HG02610 (cell line): ENCODE measurements around the gene KISS1.
"Not testable (repeated sequence)": the region's sequence is repeated elsewhere in the genome, so short reads cannot be mapped to it uniquely, and the experiment has no call there.

ENCODE experiments used
- ATAC-seq: cut with Tn5 transposase; IDR thresholded peaks from one replicate; pipeline ENCODE4 v1.9.1; 2021; ENCODE audit warnings: mild to moderate bottlenecking, moderate library complexity; ENCODE audit not compliant: unreplicated experiment

The KISS1 gene, protein sequence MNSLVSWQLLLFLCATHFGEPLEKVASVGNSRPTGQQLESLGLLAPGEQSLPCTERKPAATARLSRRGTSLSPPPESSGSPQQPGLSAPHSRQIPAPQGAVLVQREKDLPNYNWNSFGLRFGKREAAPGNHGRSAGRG

DNA sequence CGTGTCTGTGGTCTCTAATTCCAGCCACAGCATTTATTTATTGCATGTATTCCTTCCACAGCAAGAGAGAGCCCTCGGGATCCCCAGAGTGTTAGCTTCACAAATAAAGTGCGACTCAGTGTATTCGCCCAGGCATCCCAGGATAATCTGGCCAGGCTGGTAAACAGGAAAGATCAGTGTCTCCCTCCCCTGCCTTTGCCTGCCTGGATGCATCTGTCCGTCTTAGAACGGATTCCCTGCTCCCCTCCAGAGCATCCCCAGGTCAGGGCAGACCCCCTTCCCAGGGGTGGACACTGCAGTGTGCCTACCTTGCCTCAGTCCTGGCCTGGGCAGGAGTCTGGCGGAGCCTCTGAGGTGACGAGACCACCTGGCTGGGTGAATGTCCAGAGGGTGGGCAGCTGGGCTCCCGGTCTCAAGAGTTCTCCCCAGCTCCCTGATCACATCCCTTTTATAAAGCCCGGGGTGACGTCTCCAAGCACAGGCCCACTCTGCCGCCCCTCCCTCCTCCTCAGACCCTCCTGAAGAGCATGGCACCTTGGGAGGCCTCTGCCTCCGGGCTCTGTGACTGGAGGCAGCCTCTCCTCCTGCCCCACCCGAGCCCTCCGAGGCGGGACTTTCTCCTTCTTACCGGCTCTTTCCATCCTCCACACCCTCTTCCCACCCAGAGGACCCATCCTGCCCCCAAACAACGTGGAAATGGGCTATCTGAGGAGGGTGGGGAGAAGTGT is at the start of gene KISS1:
Gene KISS1, minus strand, starts transcription at position 424 of the 728 bp plus-strand sequence. CDS start 3,615 bp downstream, outside the sequence.
- no peak for ATAC-seq

DNA sequence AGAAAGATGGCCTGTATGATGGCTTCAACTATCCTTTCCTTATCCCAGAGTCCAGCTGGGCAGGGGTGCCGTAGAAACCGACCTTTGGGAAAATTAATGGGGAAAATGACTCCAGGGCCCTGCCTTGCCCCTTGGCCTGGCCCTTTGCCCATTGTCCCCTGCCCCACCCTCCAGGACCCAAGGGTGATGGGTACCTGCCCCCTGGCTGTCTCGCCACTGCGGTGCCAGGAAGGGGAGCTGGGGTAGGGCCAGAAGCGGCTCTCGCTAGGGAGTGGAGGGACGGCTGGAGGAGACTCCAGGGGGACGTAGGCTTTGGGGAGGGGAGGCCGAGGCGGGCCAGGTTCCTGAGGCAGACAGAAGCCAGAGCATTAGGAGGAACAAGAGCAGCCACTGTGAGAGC is 46.6 kb upstream of the KISS1 start:
- ATAC-seq, result no peak

DNA sequence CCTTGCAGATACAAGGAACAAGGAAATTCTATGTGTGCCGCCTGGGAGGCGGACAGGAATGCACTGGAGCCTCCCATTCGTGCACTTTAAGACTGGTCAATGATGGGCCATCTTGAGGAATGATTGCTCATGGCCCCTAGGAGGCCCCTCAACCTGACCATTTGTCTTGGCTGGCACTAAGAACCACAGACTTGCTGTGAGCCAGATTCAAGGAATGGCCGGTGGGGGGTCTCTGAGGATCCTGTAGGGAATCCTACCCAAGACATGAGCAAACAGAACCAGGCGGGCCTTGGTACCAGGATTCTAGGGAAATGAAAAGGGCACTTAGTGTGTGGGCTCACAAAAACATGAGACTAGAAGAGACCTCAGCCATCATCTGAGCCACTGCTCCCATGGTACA is 45.6 kb upstream of the KISS1 start:
- no peak for ATAC-seq

DNA sequence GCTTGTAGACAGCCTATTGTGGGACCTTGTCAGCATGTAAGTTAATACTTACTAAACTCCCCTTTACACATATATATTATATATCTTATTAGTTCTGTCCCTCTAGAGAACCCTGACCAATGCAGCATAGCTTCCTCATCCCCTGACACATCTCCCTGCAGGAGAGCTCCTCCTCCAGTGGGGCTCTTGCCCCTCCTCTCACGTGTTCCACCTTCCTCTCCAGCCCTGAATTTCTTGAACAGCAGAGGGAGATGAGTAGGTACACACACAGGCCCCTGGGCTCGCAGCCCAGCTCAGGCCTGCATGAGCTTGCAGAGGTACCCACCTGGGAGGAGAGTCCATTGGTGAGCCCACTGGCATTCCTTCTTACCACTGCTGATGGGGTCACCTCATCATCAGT is 44.8 kb upstream of the KISS1 start:
- no peak for ATAC-seq

DNA sequence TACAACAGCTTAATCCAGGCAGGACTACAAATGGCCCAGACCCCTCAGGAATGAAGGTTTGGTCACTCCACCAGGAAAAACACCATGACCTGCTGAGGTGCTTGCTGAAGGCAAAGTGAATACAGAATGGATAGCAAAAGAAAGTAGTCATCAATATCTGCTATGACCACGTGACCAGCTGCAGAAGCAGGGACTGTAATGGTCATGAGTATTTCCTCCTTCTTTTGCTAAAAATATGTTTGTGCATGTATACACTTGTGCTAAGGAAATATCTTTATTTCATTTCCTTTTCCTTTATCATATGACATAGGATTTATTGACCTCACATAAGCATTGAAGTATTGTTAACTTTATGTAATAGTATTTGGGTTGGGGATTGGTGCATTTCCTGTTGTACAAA is 43.9 kb upstream of the KISS1 start:
- ATAC-seq, result no peak

DNA sequence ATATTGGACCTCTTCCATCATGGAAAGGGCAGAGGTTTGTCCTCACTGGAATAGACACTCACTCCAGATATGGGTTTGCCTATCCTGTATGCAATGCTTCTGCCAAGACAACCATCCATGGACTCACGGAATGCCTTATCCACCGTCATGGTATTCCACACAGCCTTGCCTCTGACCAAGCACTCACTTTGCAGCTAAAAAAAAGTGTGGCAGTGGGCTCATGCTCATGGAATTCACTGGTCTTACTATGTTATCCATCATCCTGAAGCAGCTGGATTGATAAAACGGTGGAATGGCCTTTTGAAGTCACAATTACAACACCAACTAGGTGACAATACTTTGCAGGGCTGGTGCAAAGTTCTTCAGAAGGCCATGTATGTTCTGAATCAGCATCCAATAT is 43.1 kb upstream of the KISS1 start:
- ATAC-seq, result not testable (repeated sequence)

DNA sequence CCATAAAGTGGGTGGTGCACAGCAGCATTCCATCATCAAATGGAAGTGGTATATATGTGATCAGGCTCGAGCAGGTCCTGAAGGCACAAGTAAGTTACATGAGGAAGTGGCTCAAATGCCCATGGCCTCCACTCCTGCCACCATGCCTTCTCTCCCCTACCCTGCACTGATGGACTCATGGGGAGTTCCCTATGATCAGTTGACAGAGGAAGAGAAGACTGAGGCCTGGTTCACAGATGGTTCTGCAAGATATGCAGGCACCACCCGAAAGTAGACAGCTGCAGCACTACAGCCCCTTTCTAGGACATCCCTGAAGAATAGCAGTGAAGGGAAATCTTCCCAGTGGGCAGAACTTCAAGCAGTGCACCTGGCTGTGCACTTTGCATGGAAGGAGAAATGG is 42.2 kb upstream of the KISS1 start:
- ATAC-seq, result not testable (repeated sequence)

DNA sequence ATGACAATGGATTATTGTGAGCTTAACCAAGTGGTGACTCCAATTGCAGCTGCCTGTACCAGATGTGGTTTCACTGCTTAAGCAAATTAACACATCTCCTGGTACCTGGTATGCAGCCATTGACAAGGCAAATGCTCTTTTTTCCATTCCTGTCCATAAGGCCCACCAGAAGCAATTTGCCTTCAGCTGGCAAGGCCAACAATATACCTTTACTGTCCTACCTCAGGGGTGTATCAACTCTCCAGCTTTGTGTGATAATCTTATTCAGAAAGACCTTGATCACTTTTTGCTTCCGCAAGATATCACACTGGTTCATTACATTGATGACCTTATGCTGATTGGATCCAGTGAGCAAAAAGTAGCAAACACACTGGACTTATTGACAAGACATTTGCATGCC is 41.2 kb upstream of the KISS1 start:
- not testable (repeated sequence) for ATAC-seq

DNA sequence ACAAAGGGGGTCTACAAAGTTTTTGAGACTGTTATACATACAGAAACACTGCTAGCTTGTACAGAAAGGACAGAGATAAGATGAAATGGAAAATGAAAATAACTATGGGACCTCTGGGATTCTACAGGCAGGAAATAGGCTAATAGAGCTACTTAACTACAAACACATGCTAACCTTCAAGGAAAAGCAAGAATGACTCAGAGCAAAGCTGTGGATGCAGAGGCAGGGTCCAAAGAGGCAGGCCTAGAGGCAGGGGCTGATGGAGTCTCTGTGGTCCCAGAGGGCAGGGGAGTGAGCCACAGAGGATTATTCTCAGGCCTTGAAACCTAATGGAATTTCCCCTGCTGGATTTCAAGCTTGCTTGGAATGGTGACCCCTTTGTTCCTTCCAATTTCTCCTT is 36.2 kb upstream of the KISS1 start:
- no peak for ATAC-seq

DNA sequence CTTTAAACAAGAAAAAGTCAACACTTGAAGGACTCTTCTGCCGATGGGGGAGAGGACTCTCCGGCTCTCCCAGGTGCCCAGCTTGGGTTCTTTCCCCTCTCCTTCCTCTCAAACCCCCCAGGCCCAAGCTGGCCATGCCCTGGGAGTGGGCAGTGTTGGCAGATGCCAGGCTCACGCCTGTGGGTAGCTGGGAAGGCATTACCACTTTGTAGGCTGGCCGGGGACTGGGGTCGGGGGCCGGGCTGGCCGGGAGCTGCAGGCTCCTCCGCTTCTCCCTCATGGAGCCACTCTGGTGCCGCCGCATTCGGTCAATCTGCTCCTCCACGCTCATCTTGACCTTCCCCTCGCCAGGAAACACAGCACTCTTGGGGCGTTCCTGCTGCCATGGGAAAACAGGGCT is 33.9 kb upstream of the KISS1 start:
- no peak for ATAC-seq

DNA sequence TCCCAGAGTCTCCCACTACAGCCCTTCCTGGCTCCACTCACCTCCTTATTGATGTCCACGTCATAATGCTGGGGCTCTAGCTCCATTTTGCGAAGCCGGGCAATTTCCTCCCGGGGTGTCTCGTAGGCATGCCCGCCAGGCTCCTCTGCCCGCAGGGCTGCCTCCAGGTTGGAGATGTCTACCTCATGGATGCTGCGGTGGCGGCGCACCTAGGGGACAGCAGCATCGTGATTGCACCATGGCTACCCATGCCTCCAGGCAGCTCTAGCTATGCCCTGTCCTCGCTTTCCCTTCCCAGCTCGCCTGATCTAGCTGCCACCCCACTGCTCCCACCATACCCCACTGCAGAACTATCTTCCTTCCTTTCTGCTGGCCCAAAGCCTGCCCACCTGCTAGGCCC is 32.6 kb upstream of the KISS1 start:
- no peak for ATAC-seq

DNA sequence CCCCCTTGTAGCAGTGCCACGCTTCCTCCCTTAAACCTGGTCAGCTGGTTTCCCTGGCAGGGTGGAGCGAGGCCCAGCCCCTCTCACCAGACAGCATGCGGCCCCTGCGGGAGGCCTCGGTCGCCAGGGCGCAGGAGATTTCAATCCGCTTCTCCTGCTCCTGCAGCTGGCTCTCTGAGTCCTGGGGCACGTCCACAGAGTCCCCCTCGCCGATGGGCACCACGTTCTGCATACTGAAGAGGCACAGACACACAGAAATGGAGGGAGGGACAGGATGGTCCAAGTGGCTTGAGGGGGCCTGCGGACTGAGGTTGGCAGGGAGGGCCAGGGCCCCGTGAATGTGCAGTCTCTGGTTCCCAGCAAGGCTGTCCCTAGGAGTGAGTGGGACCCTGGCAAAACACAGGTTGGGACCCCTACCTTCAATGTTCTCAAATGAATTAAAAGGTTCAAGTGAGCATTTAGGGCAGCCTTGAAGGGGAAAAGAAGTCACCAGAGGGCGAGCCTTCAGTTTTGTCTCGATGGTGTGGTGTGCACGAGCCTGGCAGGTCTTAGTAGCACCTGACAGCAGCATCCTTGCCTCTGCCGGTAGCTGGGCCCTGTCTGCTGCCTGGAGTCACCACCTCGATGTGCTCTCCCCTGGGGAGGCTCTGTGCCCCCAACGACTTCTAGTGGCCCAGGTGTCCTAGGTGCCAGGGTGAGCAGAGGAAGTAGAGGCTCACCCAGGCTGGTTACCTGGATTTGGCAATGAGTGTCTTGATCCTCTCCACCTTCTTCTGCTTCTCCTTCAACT is 31.9 kb upstream of the KISS1 start:
- ATAC-seq, result no peak

DNA sequence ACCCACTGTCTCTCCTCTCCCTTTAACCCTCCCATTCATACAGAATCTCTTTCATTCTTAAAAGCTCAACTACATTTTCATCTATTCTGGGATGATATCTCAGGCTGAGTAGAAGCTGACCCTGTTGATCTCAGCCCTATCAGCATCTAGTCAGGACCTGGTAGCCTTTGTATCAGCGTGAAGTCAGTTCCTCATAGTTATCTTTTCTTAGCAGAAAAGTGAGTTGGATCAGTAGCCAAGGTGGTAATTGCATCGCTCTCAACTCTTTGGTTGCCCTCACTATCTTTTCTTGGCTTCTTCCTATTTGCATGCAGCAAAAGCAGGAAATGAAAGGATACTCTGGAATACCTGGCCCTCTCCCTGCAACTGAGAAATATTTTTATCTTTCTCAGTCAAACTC is 31.1 kb upstream of the KISS1 start:
- no peak for ATAC-seq

DNA sequence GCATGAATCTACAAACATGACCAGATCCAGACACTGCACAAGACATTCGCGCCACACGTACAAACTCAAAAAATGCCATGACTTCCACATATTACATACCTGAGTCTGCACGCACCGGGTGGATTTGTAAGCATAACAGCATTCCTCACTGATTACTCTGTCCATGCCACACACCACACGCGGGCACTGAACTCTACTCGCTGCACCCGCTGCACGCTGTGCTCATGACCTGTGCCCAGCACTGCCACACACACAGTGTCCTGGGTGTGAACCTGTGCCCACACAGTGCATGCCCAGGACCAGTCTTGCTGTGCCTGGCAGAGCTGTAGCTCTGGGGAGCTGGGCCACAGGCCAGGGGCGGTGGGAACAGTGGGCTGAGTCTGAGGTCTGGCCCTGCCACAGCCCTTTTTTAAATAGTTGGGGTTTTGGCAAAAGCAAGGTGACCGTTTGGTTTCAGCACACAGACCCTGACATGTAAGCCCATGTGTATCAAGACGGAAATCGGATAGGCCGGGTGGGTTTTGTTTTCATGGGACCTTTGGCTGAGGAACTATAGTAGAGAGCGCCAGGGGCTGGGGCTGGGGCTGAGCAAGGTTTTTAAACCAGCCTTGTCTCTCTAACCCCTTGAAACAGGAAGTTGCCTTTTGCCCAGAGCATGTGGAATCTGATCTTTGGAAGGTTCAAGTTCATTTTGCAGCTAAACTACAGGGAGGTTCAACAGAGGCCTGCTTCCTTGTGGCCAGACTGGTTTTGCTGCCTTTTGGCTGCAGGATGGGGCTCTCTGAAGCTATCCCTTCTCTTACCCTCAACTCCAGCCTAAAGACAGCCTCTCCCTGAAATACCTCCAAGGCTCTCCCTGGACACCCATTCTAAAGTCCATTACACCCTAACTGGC is 29.8 kb upstream of the KISS1 start:
- ATAC-seq, result no peak

DNA sequence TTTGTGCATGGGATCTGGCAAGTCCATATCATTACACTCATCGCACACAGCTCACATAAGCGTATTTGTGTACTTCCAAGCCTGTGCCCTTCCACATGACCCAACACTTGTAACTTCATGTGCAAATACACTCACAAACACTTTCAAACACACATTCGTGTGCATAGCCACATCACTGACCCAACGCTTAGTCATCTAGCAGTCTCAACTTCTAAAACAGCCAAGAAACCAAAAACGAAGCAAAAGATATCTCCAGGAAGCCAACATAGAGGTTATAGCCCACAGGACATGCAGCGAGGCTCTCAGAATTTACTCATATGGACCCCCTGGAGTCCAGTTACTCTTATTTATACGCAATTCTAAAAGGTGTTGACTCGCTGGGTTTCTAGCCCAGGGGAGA is 28.4 kb upstream of the KISS1 start:
- no peak for ATAC-seq

DNA sequence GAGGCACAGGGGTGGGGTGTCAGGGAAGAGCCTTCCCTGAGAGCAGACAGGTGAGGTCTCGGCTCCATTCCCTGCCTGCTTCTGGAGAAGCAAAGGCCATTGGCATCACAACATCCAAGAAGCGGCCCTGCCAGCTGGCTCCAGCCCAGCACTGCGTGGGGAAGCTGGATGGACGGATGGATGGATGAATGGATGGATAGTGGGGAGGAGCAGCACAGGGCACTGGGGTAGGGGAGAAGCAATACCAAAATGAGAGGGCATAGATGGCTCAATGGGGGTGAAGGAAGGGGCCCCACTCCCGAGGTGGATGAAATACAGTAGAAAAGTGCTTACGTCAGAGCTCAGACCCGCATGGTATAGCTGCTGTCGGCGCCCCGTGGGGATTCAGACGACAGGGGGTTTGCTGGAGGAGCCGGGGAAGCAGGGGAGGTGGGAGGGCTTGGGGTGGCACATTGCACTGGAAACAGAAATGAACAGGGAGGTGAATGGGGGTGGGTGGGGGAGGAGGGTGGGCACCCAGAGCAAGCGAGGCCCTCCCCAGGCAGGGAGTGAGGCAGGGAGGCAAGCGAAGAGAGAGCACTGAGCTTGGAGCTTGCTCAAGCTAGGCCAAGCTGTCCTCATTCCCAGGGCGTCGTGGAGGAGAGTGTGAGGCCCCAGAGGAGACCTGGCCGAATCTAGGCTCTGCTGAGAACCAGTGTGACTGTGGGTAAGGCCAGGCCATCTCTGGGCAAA is 27.0 kb upstream of the KISS1 start:
- no peak for ATAC-seq

DNA sequence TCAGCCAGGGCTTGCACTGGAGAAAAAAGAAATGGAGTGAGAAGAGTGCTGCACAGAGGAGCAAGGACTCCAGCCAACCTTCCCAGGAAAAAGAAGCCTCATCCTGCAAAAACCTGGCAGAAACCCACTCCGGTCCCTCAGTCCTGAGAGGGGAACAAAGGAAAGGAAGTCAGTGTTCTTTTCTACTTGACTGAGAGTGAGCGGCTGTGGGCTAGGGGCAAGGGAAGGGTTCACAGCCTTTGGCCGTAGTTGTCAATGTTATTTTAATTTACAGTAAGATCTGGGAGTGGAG is 26.4 kb upstream of the KISS1 start:
- ATAC-seq, result no peak

DNA sequence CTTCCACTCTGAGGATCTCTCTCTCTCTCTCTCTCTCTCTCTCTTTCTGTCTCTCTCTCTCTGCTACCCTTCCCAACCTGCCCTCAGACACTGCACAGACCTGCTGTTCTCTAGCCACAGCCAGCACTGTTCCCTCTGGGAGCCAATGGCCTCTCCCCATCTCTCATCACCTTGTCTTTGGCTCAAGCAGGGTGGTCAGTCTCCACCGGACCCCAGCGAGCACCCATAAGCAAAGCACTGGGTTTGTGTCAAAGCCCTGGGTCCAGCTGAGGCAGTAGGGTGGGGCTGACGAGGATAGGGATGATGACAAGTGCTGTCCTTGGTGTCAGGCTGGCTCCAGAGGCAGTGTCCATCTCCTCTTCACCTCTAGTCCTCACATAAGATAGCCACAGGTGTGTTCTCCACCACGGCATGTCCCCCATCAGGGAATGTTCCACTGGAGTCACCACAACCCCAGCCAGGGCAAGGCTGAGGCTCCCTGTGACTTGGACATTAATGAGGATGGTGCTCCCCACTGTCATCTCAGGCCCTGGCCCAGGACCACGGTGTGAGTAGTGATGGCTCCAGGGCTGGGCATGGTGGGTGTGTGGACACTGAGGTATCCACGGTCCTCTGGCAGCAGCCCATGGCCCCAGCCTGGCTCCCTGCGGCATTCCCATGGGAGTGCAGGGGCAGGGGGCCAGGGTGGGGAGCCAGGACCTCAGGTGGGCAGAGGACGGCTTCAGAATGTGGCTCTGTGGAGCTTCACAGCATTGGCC is 25.9 kb upstream of the KISS1 start:
- no peak for ATAC-seq

DNA sequence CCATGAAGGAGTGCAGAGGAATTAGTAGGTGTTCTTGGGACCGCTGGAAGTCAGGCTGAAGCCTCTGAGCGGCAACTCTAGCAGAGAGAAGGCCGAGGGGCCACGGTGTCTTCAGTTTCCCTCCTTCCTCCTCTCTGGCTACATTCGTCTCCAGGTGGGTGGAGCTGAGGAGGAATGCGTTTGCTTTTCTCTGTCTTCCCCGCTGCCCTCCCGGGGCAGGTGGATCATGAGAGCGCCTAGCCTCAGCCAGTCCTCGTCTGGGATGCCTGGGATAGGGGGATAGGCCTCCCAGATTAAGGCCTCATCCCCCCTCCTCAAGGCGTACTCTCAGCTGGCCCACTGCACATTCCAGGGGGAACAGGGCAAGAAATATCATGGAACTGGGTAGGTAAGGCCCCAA is 25.0 kb upstream of the KISS1 start:
- ATAC-seq, result no peak
